VCaP (cell line): ENCODE data around the gene DGKI.

Experiments used
- H3K27ac ChIP-seq: fragments of 450-650 bp; 2 replicates; pipeline ENCODE4 v1.5.1; 2017
- TF ChIP-seq, protein P1 (sequence below): fragments of 450-650 bp; conservative IDR thresholded peaks from 2 replicates; pipeline ENCODE4 v1.5.1; 2017; ENCODE audit warnings: mild to moderate bottlenecking, moderate library complexity

The DGKI gene

DNA sequence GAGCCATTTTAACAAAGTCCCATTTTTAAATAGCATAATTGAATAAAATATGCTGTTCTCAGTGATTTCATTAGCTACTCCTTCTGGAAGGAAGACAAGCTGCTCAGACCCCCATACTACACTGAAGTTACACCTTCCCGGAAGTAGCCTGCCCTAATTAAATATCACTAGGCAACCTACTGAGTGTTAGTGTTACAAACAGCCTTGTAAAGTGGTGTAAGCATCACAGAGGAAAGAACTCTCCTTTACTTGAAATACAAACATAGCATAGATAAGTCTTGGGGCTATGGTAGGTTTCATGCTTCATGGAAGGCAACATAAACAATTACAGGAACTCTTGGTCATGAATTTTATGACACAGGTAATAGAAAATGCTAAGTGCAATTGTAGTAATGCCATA is 459.8 kb downstream of the DGKI start:
- TF ChIP-seq, protein P1, sequence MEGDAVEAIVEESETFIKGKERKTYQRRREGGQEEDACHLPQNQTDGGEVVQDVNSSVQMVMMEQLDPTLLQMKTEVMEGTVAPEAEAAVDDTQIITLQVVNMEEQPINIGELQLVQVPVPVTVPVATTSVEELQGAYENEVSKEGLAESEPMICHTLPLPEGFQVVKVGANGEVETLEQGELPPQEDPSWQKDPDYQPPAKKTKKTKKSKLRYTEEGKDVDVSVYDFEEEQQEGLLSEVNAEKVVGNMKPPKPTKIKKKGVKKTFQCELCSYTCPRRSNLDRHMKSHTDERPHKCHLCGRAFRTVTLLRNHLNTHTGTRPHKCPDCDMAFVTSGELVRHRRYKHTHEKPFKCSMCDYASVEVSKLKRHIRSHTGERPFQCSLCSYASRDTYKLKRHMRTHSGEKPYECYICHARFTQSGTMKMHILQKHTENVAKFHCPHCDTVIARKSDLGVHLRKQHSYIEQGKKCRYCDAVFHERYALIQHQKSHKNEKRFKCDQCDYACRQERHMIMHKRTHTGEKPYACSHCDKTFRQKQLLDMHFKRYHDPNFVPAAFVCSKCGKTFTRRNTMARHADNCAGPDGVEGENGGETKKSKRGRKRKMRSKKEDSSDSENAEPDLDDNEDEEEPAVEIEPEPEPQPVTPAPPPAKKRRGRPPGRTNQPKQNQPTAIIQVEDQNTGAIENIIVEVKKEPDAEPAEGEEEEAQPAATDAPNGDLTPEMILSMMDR = no peak
- H3K27ac ChIP-seq = no peak overlapping the region

DNA sequence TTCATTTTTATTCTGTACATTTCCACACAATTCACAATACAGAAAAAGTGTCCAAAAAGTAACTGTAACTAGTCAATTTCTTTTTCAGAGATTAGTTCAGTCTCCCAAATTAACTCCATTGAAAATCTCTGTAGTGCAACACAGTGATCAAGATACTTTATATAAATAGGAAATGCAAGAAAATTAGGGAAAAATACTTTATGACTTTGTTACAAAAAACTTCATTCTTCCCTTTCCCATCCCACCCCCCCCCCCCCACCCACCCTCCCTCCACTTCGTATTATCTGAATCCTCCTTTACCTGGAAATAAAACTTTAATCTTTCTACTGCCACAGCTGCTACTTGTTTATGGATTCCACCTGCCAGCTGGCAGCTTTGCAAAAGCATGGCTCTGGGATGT is 465.7 kb downstream of the DGKI start:
- TF ChIP-seq, protein P1 = no peak
- H3K27ac ChIP-seq = no peak overlapping the region

DNA sequence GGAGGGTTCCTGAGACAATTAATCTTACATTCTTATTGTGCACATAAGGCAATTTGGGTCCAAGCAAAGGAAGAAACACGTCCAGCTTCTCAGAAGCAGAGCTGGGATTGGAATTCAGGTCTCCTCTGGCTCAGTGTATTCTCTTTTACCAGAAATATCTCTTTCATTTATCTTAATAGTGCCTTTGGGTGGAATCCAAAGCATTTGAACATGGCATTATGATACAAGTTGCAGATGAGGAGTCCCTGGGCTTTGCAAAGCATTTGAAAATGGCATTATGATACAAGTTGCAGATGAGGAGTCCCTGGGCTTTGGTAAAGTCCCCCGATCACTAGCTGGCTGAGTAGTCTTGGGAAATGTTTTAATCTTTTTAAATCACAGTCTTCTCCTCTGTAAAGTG is 473.3 kb downstream of the DGKI start:
- TF ChIP-seq, protein P1 = no peak
- no peak overlapping the region for H3K27ac ChIP-seq

DNA sequence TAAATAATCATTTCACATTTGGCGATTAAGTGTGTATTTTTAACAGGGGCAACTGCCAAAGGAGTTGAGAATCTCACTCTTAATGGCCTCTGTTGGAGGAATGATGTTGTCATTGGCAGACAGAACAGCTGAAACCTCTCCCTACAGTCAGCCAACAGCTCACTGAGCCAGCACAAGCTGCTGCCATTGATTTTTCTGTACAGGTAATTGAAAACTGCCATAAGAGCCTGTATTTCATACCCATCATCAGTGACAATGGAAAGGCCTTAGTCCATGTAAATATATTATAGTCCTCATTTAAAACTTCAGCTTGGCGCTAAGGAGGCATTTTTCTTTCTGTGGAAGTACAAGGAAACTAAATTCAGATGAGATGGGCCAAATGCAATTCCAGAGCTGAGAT is 475.2 kb downstream of the DGKI start:
- TF ChIP-seq, protein P1 = no peak
- H3K27ac ChIP-seq = no peak overlapping the region

DNA sequence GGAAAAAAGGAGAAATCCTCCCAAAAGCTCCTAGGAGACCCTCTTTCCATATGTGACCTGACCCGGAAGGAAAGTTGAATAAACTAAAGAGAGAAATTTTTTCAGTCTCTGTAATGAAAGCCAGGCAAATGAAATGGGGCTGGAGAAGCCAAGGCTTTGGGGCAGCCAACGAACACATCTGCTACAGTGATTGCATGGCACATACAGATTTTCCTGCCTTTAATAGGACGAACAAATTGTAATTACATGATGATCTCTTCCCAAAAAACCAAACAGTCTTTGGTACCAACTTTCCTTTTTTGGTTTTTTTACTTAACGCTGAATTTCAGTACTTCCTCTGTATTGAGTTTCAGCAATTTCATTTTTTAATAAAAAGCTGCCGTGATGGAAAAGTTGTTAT is 479.8 kb downstream of the DGKI start:
- no peak overlapping the region for H3K27ac ChIP-seq
- TF ChIP-seq, protein P1 = no peak

DNA sequence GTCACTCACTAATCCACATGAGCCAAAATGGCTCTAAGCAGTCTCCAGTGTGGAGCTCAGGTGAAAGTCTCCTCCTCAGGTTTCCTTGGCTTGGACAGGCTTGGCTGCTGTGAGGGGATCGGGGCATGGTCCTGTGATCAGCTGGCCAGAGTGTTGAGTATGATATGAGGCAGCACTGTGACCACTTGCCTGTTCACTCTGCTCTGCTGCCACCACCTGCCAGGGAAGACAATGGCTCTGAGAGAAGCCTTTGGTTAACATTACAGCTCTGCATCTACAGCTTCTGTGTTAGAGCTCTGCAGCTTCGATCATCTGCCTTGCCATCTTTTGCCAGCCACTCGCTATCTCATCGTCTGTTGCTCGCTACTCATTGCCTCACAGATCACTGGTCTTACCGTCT is 483.1 kb downstream of the DGKI start:
- no peak overlapping the region for H3K27ac ChIP-seq
- TF ChIP-seq, protein P1 = no peak

DNA sequence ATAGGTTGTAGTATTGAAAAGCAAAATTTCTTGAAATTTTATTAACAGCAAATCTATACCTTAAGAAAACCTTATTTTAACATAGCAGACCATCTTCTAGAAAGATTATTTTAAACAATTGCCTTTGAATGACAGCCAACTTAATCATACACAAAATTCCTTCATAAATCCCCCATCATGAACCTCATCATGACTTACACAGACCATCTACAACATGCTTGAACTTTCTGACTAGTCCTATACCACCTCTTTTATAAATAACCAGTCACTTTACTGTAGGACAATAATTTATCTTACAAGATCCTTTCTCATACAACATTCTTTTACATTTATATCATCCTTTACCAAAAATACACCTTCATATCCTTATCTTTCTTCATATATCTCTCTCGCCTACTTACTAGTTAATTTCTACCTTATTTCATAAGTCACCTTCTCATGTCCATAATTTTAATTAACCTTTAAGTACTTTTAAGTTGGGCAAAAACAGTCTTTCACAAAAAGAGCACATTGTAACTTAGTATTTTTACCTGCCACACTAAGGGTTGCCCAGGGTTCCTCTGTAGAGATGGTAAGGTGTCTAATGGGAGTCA is 486.6 kb downstream of the DGKI start:
- no peak overlapping the region for H3K27ac ChIP-seq
- TF ChIP-seq, protein P1 = no peak
